Activated CD8-positive, alpha-beta memory T cell treated with anti-CD3 and anti-CD28 coated beads for 4 hours (primary cell): ENCODE measurements around the gene PCDHGC5.

Experiments used
- DNase-seq, 2 donors: peaks; one replicate each; pipeline ENCODE4 v3.0.0-alpha.2; 2020; ENCODE audit warnings: low read depth in 2 of 2

The PCDHGC5 gene

GRCh38 chr5:141529873-141530272 is 41.0 kb downstream of the PCDHGC5 start:
- no peak for DNase-seq

- DNase-seq: no peak
These were observed 43.8 kb downstream of the PCDHGC5 start for GRCh38 chr5:141532726-141533125.

GRCh38 chr5:141533897-141534296 is 45.0 kb downstream of the PCDHGC5 start:
- no peak for DNase-seq

GRCh38 chr5:141534492-141535213 is 45.8 kb downstream of the PCDHGC5 start:
- DNase-seq: no peak
